KMS-11 (cell line): Measurements from ENCODE around the gene ETS2.

Source experiments
- H2AFZ ChIP-seq: fragments of 200-600 bp; sonication (generic); 2 replicates; pipeline ENCODE4 v1.6.1; 2016; ENCODE audit warnings: antibody characterized with exemption, mixed run types, low read depth
- H3K27ac ChIP-seq: fragments of 200-600 bp; sonication (generic); 2 replicates; pipeline ENCODE4 v1.6.1; 2016; ENCODE audit warnings: mild to moderate bottlenecking, mixed run types
- H3K27me3 ChIP-seq: fragments of 200-600 bp; sonication (generic); 2 replicates; pipeline ENCODE4 v1.6.1; 2017; ENCODE audit warnings: mild to moderate bottlenecking, low read depth, mixed run types, moderate library complexity; ENCODE audit not compliant: insufficient read depth
- H3K36me3 ChIP-seq: fragments of 200-600 bp; sonication (generic); 2 replicates; pipeline ENCODE4 v1.6.1; 2017; ENCODE audit warnings: mild to moderate bottlenecking, mixed run types; ENCODE audit not compliant: insufficient read depth
- H3K4me1 ChIP-seq: fragments of 200-600 bp; sonication (generic); 2 replicates; pipeline ENCODE4 v1.6.1; 2016; ENCODE audit warnings: mild to moderate bottlenecking, low read depth, mixed run types; ENCODE audit not compliant: poor library complexity, severe bottlenecking
- H3K4me2 ChIP-seq: fragments of 200-600 bp; sonication (generic); 2 replicates; pipeline ENCODE4 v1.7.0; 2016; ENCODE audit warnings: mild to moderate bottlenecking, mixed run types
- H3K4me3 ChIP-seq: fragments of 200-600 bp; sonication (generic); IDR thresholded peaks from 2 replicates; pipeline ENCODE4 v1.6.1; 2017; ENCODE audit warnings: low read depth, low read length, mixed read lengths; ENCODE audit not compliant: insufficient read depth
- H3K79me2 ChIP-seq: fragments of 200-600 bp; sonication (generic); 2 replicates; pipeline ENCODE4 v1.6.1; 2016; ENCODE audit warnings: low read depth, mixed run types; ENCODE audit not compliant: insufficient read depth
- H3K9ac ChIP-seq: fragments of 200-600 bp; sonication (generic); 2 replicates; pipeline ENCODE4 v1.6.1; 2016; ENCODE audit warnings: mild to moderate bottlenecking, mixed run types
- H4K20me1 ChIP-seq: fragments of 200-600 bp; sonication (generic); 2 replicates; pipeline ENCODE4 v1.6.1; 2016; ENCODE audit warnings: mild to moderate bottlenecking, mixed run types; ENCODE audit not compliant: insufficient read depth
- TF ChIP-seq, protein P1 (sequence below): fragments of 200-600 bp; sonication (generic); conservative IDR thresholded peaks from 2 replicates; pipeline ENCODE4 v1.6.1; 2017; ENCODE audit warnings: low read depth, mild to moderate bottlenecking, antibody characterized with exemption, low read length, moderate library complexity, mixed read lengths

ETS2 gene

DNA sequence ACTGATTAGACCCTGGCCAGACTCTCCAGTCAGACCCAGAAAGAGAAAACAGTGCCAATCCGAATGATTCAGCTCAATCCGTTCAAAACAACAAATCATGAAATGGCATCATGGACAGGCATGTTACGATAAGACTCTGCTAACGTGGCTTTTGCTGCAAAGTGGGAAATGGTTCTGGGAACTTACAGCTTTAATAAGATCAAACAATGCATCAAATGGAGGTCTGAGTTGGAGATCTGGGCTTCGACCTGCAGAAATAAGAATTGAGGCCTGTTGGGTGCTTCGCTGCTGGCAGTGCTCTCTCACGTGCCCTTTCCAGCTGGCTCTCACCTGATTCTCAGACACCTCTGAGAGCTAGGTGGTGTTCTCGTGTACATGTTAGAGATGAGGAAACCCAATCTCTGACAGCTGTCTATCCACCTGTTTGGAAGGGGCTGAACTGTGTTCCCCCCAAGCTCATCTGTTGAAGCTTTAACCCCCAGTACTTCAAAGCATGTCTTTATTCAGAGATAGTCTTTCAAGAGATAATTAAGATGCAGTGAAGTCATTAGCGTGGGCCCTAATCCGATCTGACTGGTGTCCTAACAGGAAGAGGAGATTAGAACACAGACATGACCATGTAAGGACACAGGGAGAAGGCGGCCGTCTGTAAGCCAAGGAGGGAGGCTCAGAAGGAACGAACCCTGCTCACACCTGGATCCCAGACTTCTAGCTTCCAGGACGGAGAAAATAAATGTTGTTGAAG, 45.5 kb upstream of the ETS2 start:
- no peaks in the 10 kb centered on the region for H4K20me1 ChIP-seq
- H3K4me1 ChIP-seq: no peaks in the 10 kb centered on the region
- no peak overlapping the region for H2AFZ ChIP-seq
- H3K36me3 ChIP-seq: no peaks in the 10 kb centered on the region
- H3K27me3 ChIP-seq: peaks cover 6% of the 10 kb centered on the region; the same call in 1 of the 2 replicates
- no peak overlapping the region for H3K4me2 ChIP-seq
- H3K79me2 ChIP-seq: no peaks in the 10 kb centered on the region
- H3K27ac ChIP-seq: no peak overlapping the region
- TF ChIP-seq, protein P1, sequence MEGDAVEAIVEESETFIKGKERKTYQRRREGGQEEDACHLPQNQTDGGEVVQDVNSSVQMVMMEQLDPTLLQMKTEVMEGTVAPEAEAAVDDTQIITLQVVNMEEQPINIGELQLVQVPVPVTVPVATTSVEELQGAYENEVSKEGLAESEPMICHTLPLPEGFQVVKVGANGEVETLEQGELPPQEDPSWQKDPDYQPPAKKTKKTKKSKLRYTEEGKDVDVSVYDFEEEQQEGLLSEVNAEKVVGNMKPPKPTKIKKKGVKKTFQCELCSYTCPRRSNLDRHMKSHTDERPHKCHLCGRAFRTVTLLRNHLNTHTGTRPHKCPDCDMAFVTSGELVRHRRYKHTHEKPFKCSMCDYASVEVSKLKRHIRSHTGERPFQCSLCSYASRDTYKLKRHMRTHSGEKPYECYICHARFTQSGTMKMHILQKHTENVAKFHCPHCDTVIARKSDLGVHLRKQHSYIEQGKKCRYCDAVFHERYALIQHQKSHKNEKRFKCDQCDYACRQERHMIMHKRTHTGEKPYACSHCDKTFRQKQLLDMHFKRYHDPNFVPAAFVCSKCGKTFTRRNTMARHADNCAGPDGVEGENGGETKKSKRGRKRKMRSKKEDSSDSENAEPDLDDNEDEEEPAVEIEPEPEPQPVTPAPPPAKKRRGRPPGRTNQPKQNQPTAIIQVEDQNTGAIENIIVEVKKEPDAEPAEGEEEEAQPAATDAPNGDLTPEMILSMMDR: no peak
- H3K4me3 ChIP-seq: no peak overlapping the region
- H3K9ac ChIP-seq: no peak overlapping the region

DNA sequence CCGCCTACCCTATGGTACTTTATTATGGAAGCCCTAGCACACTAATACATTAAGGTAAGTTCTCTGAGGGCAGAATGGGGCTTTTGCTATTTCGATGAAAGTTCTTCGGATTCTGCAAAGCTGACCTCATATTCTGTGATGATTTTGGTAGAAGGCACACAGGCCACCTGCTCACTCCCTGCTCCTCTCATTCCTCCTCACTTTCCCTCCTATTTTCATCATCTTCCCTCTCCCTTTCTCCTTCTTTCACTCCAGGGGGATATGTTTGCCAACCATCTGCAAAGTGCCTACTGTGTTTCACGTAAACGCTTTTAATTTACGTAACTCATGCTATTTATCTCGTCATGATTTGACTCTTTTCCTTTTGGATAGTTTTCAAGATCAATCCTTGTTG, 45.0 kb upstream of the ETS2 start:
- no peaks in the 10 kb centered on the region for H3K4me1 ChIP-seq
- no peak overlapping the region for H3K4me2 ChIP-seq
- peaks cover 12% of the 10 kb centered on the region for H3K27me3 ChIP-seq
- H2AFZ ChIP-seq: no peak overlapping the region
- H3K79me2 ChIP-seq: no peaks in the 10 kb centered on the region
- H3K36me3 ChIP-seq: no peaks in the 10 kb centered on the region
- no peak overlapping the region for H3K4me3 ChIP-seq
- H3K27ac ChIP-seq: no peak overlapping the region
- H4K20me1 ChIP-seq: no peaks in the 10 kb centered on the region
- no peak overlapping the region for H3K9ac ChIP-seq
- TF ChIP-seq, protein P1: no peak

DNA sequence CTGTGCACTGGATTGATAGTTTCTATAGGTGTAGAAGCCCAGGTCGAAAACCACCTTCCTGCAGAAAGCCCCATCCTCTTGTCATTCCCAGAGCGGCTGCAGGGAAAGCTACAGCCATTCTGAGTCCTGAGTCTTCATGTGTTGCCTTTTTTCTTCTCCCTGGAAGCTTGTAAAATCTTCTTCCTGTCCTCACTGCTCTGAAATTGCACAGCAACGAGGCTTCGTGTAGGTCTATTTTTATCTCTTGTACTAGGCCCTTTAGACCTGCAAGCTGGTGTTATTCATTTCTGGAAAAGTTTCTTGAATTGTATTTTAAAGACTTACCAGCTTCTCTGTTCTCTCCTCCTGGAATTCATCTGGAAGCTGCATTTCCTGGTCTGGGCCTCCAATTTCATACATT, 44.2 kb upstream of the ETS2 start:
- Histone ChIP-seq H3K4me1 (peaks cover 2% of the 10 kb centered on the region), H3K27me3 (peaks cover 16% of the 10 kb centered on the region), H4K20me1 (no peaks in the 10 kb centered on the region), H3K79me2 (no peaks in the 10 kb centered on the region), H3K4me3 (no peak overlapping the region), H3K27ac (no peak overlapping the region), H3K9ac (no peak overlapping the region), H2AFZ (no peak overlapping the region), H3K36me3 (no peaks in the 10 kb centered on the region), H3K4me2 (no peak overlapping the region)
- TF ChIP-seq, protein P1: no peak

DNA sequence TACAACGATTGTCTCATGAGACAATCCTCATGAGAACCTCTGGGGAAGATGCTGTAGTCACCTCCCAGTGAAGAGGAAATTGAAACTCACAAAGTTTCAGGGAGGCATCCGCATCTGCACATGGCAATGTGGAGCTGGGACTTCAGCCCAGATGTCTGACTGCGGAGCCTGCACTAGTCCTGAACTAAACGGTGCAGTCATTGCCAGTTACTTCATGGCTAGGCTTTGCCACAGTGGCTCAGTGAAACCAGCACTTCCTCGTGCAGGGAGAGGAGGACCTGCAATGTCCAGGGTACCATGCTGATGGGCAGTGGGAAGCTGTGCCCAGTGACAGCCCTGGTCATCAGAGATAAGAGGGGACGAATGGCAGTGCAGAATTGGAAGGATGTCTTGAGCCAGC, 40.7 kb upstream of the ETS2 start:
- TF ChIP-seq, protein P1: no peak
- Histone ChIP-seq H3K4me3 (no peak overlapping the region), H3K4me1 (peaks cover 22% of the 10 kb centered on the region)

More for the DNA sequence above, 40.7 kb upstream of the ETS2 start:
- Histone ChIP-seq H3K4me2 (no peak overlapping the region), H3K27me3 (peaks cover 34% of the 10 kb centered on the region), H3K79me2 (no peaks in the 10 kb centered on the region), H4K20me1 (no peaks in the 10 kb centered on the region), H3K9ac (no peak overlapping the region), H3K27ac (no peak overlapping the region), H3K36me3 (no peaks in the 10 kb centered on the region), H2AFZ (no peak overlapping the region)
